Activated CD4-positive, CD25-positive, alpha-beta regulatory T cell (primary cell): ENCODE data around the gene CHST5.
A peak's percentile ranks its signal among the peaks of the same experiment; 100 is the strongest.
"Not testable (repeated sequence)": the region's sequence is repeated elsewhere in the genome, so short reads cannot be mapped to it uniquely, and the experiment has no call there.

ENCODE experiments used
- DNase-seq, 4 experiments: peaks; one replicate each; lab custom pipeline; 2025; lab: John Stamatoyannopoulos, UW

CHST5 gene

DNA sequence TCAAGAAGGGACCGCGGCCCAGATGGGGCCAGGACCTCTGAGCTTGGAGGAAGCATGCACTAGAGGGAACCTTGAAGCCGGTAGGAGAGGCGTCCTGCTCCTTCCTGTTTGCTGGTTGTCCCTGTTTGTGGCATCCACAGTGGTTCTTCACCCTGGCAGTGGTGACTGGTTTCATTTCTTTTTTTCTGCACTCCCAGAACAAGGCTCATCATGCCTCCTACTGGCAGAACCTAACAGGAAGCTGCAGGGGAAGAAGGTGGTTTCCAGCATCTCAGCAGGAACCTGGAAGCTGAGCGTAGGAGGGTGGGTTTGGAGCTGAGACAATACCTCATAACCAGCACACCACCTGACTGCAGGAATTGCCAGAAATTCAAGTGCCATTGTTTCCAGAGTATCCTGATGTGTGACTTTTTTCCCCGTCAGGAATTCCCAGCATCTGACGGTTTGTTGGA, 14.3 kb upstream of the CHST5 start:
- DNase-seq = no peak

GRCh38 chr16:75548456-75548855, 12.5 kb upstream of the CHST5 start:
- not testable (repeated sequence) for DNase-seq

DNA sequence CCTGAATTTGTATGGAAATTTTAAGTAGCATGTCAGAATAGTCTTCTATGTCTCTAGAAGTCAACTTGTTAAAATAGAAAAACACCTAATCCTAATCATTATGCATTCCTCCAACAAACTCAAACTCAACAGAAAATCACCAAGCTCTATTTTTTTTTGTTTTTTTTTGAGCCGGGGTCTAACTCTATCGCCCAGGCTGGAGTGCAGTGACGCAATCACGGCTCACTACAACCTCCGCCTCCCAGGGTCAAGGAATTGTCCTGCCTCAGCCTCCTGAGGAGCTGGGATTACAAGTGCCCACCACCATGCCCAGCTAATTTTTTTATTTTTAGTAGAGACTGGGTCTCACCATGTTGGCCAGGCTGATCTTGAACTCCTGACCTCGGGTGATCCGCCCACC, 10.4 kb upstream of the CHST5 start:
- no peak for DNase-seq

GRCh38 chr16:75545879-75546278, 10.0 kb upstream of the CHST5 start:
- DNase-seq = not testable (repeated sequence)

- not testable (repeated sequence) for DNase-seq
These were observed 6.6 kb upstream of the CHST5 start for GRCh38 chr16:75542462-75542861.

GRCh38 chr16:75541236-75541635, 5.3 kb upstream of the CHST5 start:
- DNase-seq = no peak

DNA sequence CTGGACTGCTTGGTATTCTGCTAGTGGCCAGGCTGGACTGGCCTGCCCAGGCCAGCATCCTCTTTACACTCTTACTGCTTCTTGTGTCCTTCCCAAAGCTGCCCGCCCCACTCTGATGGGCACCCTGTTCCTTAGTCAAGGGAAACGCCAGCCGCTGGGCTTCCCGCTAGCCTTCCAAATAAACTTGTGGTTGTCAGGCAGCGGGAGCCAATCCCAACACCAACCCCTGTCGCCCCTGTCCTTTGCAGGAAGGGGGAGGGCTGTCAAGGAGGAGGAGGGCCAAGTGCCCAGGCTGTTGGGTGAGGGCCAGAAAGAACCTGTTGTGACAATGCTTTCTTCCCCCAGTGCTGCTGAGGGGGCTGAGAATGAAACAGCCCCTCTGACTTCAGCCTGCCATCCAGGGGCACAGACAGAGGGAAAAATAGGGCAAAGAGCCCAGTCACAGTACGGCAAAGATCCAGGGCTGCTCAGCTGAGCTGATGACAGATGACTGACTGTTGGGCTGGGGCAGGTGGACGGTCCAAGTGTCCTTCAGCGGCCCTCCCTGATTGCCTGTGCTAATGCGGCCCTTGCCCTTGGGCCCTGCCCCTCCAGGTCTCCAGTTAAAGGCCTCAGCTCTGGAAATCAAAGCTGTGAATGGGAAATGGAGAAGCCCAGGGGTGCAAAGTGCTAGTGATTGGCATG, 3.1 kb upstream of the CHST5 start:
- not testable (repeated sequence) for DNase-seq

- DNase-seq = no peak
These were observed 1.9 kb upstream of the CHST5 start for GRCh38 chr16:75537776-75538175.

GRCh38 chr16:75535211-75535843, 581 bp downstream of the CHST5 start:
- no peak for DNase-seq

- DNase-seq = no peak
These were observed 1.2 kb downstream of the CHST5 start for GRCh38 chr16:75534560-75535205.

- no peak for DNase-seq
These were observed 3.1 kb downstream of the CHST5 start for GRCh38 chr16:75532791-75533190.

GRCh38 chr16:75532142-75532765, 3.7 kb downstream of the CHST5 start:
- no peak for DNase-seq

- DNase-seq = no peak
These were observed 5.9 kb downstream of the CHST5 start for GRCh38 chr16:75529959-75530358.

DNA sequence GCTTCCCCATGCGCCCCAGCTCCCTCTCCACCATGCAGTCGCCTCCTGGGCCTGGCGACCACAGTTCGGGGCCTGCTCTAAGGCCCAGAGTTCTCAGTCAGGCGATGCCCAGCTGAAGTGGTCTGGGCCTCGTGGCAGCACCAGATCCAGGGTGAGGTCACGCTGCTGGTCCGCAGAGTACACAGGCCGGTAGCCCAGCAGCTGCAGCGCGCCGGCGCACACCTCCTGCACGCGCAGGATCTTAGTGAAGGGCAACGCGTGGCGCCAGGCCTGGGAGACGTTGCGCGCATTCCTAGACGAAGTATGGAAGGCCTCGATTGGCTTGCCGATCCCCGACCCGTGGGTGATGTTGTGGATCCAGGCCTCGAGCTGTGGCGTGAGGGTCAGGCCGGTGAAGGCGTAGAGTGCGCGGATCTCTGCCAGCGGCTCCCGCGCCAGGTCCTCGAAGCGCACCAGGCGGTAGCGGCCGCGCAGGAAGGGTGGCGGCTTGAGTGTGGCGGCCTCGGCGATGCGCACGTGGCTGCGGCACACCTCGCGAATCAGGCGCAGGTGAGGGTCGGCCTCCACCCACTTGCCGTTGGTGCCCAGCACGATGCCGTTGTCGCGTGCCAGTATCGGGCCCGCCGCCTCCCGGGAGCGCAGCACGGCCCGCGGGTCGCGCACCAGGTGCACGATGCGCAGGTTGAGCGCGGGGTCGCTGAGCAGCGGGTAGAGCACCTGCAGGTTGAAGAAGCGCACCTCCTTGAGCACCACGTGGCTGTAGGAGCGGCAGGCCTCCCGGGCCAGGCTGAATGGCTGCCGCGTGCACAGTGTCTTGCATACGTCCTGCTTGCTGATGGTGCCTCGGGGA, 6.6 kb downstream of the CHST5 start:
- DNase-seq = no peak

- no peak for DNase-seq
These were observed 8.0 kb downstream of the CHST5 start for GRCh38 chr16:75527825-75528299.

DNA sequence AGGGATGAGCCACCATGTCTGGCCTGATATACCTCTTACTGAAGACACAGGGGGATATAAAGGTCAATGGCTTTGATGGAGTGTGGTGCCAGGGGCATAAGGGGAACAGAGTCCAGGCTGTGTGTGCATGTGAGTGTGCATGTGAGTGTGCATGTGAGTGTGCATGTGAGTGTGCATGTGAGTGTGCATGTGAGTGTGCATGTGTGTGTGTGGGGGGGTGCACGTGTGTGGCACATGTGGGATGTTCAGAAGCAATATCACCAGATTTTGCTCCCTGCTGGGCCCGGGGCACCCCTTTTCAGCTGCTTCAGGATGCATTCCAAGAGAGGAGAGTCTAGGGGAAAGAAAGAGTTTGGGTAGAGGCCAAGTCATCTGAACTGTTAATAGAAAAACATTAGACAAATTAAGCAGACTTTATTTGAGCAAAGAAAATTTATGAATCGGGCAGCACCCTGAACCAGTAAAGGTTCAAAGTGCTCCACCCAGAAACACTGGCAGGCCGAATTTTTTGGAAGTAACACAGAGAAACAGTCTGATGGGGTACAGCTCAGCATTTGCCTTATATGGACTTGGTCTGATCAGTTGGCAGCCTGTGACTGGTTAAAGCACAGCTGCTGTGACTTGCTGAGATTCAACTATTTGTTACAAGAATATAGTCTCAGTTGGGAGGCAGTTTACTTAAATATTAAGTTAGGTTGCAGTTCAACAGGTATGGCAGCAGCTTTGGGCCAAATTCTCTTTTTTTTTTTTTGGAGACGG, 9.7 kb downstream of the CHST5 start:
- DNase-seq = no peak

DNA sequence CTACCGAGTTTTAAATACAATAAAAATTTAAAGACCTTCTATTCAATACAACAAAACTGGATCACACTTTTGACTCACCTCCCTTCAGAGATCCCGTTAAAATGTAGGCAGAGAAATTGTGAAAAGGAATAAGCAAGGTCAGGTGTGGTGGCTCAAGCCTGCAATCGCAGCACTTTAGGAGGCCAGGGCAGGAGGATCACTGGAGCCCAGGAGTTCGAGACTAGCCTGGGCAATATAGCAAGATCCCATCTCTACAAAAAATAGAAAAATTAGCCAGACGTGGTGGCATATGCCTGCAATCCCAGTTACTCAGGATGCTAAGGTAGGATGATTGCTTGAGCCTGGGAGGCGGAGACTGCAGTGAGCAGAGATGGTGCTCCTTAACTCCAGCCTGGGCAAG, 16.7 kb downstream of the CHST5 start:
- DNase-seq = no peak

DNA sequence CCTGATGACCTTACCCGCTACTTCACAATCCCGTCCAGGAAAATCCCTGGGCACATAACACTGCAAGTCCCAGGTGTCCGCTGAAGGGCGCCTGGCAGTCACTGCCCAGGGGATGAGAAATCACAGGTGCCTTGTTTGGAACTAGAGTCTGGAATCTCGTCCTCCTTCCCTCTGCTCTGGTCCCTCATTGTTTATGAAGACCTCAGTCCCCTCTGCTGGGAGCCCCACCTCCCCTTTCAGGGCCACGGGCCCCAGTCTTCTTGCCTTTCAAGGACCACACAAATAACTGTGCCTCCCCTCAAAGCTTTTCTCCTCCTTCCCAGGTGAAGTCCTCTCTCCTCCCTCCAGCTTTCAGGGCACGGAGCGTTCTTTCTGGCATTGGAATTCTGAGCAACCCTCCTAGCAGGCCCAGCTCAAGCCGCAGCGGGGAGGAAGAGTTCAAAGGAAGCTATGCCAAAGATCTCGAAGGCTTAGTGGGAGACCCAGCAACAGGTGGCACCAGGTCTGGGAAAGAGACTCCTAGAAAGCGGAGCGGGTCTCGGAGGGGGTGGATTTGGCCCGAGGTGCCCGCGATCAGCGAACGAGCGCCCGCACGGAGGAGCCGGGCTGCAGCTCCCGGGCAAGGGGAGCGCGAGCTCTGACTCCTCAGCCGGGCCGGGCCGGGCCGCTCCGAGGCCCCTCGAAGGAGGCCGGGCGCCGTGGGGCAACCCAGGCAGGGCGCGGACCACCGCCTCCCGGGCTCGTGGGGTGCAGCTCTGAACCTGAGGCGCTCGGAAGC, 19.5 kb downstream of the CHST5 start:
- peak in 1 of 4 experiments; percentile 24 for DNase-seq

- DNase-seq = no peak
These were observed 21.6 kb downstream of the CHST5 start for GRCh38 chr16:75514296-75514695.

DNA sequence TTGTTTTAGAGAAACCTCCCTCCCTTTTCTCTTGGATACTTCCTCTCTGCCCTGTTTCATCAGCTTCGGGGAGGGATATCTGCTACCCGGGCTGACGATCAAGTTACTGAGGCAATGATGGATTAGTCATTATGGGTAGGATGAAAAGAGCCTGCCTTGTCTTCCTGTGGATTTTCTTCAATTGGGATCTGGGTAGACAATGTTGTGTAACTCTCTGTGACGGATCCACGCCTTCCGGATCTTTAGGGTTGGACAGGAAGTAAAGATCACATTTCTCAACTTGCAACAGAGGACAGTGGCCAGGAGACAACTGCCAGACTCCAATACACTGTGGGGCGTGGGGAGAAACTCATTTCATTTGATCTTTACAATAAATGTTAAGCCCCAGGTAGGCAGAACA, 29.3 kb downstream of the CHST5 start:
- no peak for DNase-seq
